NB4 (cell line): ENCODE data around the gene ZNF469.

ENCODE experiments used
- DNase-seq: peaks from one replicate; pipeline ENCODE4 v3.0.0; 2010; ENCODE audit warnings: low read depth
- H3K4me3 ChIP-seq: one replicate; pipeline ENCODE4 v1.5.1; 2011; ENCODE audit warnings: mild to moderate bottlenecking, low read depth, low read length, moderate library complexity
- MYC ChIP-seq: IDR thresholded peaks from 2 replicates; pipeline ENCODE4 v1.6.1; 2011; ENCODE audit warnings: low read depth, low read length
- POLR2A ChIP-seq: IDR thresholded peaks from 2 replicates; pipeline ENCODE4 v1.6.1; 2011; ENCODE audit warnings: mild to moderate bottlenecking; ENCODE audit not compliant: insufficient read length; ENCODE audit errors: extremely low read depth
- TF ChIP-seq, protein P1 (sequence below): IDR thresholded peaks from one replicate; pipeline ENCODE4 v1.5.1; 2012; ENCODE audit warnings: low read depth, low read length
- TF ChIP-seq, protein P2 (sequence below): IDR thresholded peaks from 2 replicates; pipeline ENCODE4 v1.6.1; 2011; ENCODE audit warnings: low read depth, low read length

The ZNF469 gene

DNA sequence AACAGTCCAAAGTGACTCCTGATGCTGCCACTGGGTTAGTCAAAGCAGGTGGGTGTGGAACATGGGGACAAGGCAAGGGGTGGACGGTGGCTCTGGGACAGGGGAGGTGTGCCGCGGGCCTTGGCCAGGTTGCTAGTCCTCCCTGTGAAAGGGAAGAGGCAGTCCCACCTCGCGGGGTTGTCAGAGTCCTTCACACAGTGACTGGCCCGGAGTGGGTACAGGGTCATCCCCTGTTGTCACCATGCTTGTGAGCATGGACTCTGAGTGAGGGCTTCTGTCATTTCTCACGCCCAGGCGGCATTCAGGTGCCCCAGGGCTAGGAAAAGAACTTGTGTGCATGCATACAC lies 3.1 kb upstream of the ZNF469 start:
- TF ChIP-seq MYC (no peak), POLR2A (no peak)
- H3K4me3 ChIP-seq, result no peak overlapping the region
- DNase-seq, result no peak

DNA sequence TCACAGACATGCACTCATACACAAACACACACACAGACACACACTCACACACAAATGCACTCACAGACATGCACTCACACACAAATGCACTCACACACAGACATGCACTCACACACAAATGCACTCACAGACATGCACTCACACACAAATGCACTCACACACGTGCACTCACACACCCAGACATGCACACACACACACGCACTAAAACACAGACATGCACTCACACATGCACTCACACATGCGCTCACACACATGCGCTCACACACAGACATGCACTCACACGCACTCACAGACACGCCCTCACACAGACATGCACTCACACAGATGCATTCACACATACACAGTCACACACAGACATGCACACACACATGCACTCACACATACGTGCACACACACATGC lies 2.7 kb upstream of the ZNF469 start:
- H3K4me3 ChIP-seq, result no peak overlapping the region
- DNase-seq, result no peak
- TF ChIP-seq, protein P1, sequence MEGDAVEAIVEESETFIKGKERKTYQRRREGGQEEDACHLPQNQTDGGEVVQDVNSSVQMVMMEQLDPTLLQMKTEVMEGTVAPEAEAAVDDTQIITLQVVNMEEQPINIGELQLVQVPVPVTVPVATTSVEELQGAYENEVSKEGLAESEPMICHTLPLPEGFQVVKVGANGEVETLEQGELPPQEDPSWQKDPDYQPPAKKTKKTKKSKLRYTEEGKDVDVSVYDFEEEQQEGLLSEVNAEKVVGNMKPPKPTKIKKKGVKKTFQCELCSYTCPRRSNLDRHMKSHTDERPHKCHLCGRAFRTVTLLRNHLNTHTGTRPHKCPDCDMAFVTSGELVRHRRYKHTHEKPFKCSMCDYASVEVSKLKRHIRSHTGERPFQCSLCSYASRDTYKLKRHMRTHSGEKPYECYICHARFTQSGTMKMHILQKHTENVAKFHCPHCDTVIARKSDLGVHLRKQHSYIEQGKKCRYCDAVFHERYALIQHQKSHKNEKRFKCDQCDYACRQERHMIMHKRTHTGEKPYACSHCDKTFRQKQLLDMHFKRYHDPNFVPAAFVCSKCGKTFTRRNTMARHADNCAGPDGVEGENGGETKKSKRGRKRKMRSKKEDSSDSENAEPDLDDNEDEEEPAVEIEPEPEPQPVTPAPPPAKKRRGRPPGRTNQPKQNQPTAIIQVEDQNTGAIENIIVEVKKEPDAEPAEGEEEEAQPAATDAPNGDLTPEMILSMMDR, result no peak
- TF ChIP-seq MYC (no peak), POLR2A (no peak)
- TF ChIP-seq, protein P2, sequence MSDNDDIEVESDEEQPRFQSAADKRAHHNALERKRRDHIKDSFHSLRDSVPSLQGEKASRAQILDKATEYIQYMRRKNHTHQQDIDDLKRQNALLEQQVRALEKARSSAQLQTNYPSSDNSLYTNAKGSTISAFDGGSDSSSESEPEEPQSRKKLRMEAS, result no peak

DNA sequence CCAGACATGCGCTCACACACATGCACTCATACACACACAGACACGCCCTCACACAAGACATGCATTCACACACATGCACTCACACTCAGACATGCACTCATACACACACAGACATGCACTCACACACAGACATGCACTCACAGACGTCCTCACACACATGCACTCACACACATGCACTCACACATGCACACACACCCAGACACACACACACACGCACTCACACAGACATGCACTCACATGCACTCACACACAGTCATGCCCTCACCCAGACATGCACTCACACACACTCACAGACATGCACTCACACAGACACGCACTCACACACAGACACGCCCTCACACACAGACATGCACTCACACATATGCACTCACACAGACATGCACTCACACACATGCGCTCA lies 2.1 kb upstream of the ZNF469 start:
- no peak overlapping the region for H3K4me3 ChIP-seq
- TF ChIP-seq, protein P2, result no peak
- TF ChIP-seq, protein P1, result no peak
- TF ChIP-seq POLR2A (no peak), MYC (no peak)
- no peak for DNase-seq

DNA sequence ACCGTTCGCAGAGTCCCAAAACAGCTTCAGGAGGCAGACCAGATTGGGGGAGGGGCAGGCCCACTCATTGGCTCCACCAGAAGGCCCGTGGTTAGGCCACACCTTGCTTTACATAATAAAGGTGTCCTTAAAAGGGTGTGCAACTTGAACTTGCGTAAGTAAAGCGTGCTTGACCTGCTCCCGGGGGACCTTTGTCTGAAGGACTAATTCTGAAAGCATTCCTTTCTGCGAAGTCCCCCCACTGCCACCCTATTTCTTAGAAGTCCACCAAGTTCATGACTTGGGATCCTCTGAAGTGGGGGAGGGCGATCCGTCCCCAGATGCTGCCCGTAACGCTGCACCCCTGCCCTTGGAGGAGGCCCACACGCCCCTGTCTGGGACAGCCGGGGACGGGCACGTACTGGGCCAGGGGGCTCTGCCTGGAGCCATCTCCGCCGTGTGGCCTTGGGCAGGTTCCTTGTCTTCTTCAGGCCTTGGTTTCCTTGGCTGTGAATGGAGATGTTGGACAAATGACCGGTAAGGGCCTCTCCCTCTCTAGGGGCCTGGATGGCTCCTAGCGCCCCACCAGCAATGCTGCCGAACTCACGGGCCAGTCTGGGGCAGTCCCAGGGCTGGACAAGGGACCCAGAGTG lies 823 bp upstream of the ZNF469 start:
- TF ChIP-seq POLR2A (no peak), MYC (no peak)
- TF ChIP-seq, protein P2, result no peak
- TF ChIP-seq, protein P1, result no peak
- no peak for DNase-seq
- no peak overlapping the region for H3K4me3 ChIP-seq

DNA sequence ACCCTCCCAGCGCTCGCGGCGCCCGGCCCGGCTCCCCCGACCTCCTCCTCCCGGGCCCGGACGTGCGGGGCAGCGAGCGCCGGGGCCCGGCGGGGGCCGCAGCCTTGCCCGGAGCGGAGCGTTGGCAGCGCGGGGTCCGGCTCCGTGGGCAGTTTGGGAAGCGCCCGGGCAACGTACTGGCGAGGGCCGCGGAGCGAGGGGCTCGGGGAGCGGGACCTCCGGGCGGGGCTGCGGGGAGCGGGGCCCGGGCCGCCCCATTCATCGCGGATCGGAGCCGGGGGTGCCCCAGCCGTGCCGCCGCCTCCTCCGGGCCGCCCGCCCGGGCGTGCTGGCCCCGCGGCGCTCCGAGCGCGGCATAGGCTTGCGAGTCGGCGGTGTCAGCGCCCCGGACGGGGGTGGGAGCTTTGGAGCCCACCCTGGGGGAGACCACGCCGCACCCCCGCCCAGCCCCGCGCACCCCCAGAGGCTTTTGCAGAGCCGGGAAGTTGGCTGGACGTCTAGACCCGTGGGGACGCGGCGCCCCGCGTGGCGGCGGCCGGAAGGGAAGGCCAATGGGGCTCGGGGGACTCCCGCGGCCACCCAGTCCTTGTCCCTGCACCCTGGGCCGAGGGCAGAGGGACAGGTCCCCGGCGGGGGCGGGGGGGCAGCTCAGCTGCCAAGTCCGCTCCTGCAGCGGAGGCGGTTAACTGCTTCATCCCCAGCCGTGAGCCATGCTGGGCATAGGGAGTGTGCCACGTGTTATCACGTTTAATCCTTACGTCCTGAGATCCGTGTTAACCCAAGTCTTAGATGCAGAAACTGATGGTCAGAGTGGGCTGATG lies 852 bp downstream of the ZNF469 start:
- TF ChIP-seq, protein P2, result no peak
- TF ChIP-seq, protein P1, result no peak
- TF ChIP-seq MYC (no peak), POLR2A (no peak)
- no peak for DNase-seq
- no peak overlapping the region for H3K4me3 ChIP-seq

DNA sequence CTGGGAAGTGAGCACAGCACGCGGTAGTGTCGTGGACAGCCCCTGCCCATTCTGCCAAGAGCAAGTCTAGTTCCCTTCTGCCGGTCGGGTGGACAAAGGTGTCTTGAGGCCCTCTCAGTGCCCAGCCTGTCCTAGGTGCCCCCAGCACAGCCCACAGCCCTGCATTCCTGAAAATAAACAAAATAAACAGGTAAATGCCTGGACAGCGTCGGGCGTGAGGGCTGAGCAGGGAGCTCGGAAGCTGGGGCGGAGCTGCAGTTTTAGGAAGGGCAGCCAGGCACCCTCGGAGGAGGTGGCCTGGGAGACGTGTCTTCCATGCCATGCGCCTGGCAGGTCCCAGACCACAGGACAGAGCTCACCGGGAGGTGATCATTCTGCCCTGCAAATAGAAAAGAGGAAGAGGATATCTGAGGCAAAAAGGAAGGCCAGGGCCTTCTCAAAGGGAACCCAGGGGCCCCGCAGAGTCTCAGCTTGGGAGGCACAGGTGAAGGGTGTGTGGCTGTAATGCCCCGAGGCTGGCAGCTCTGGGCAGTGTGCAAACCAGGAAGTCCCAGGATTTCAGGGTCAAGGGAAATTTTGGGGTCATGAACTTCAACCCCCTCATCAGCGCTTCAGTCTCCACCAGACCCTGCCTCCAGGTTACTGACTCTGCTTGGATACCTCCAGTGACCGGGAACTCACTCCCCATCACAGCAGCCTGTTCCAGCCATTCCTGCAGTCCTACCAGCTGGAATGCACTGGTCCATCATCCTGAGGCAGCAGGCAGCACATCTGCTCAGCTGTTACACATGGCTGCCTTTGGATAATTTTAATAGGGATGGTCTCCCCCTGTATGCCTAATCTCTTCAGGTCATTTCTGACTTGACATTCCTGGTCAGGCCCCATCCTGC lies 1.7 kb downstream of the ZNF469 start:
- peak; percentile 44 for DNase-seq
- H3K4me3 ChIP-seq, result no peak overlapping the region
- TF ChIP-seq, protein P2, result no peak
- no peak for TF ChIP-seq MYC
- TF ChIP-seq POLR2A, result no peak
- TF ChIP-seq, protein P1, result no peak
